ENCODE results near the gene HSP90AB1. TPM values are rescaled to one million over a fixed set of nuclear protein-coding genes. Genes with fewer than 3 reads are reported as not detected.

Gene HSP90AB1
- total RNA-seq, 1 donor from 2014 or later, result 914 TPM

- H3K9ac ChIP-seq (ENCODE audit: low read length), result peak overlapping the region; percentile 83
- Mint-ChIP-seq H3K27me3 (ENCODE audit: low read depth, unreplicated experiment) (peaks cover 18% of the 10 kb centered on the region), H3K4me1 (ENCODE audit: low read depth, unreplicated experiment) (peaks cover 23% of the 10 kb centered on the region), H3K36me3 (ENCODE audit: low read depth, unreplicated experiment) (no peaks in the 10 kb centered on the region), H3K4me3 (ENCODE audit: unreplicated experiment) (peak overlapping the region; percentile 95), H3K9me3 (ENCODE audit: unreplicated experiment) (no peaks in the 10 kb centered on the region), H3K27ac (ENCODE audit: unreplicated experiment) (peak overlapping the region; percentile 93)
- DNase-seq (ENCODE audit: low read depth), result no peak
- H2AFZ ChIP-seq (ENCODE audit: low read depth, low read length), result peak overlapping the region; percentile 87
- H3K9me3 ChIP-seq (ENCODE audit: insufficient read depth, low read depth, low read length), result no peaks in the 10 kb centered on the region
- peaks cover 3% of the 10 kb centered on the region for H3K36me3 ChIP-seq (ENCODE audit: insufficient read depth, low read length)
- peak overlapping the region; percentile 64 for H3K27ac ChIP-seq (ENCODE audit: low read depth, low read length)
- H4K20me1 ChIP-seq (ENCODE audit: insufficient read depth, low read length), result peaks cover 34% of the 10 kb centered on the region
- peaks cover 20% of the 10 kb centered on the region for H3K4me1 ChIP-seq (ENCODE audit: insufficient read depth, low read length)
- no peak for FAIRE-seq
- H3K27me3 ChIP-seq (ENCODE audit: insufficient read depth, low read length), result peaks cover 13% of the 10 kb centered on the region
- peaks cover 15% of the 10 kb centered on the region for H3K79me2 ChIP-seq (ENCODE audit: insufficient read depth, low read length)
- H3K4me2 ChIP-seq (ENCODE audit: low read length), result peak overlapping the region; percentile 93
- peak overlapping the region; percentile 71 for H3K4me3 ChIP-seq (ENCODE audit: insufficient read depth, low read depth, low read length)
- TF ChIP-seq CTCF (IDR thresholded peaks at IDR 0.05; ENCODE audit: insufficient read depth, low read depth, low read length) (no peak), EZH2 (IDR thresholded peaks at IDR 0.05; ENCODE audit: insufficient read depth, low read length) (no peak)
Observed at GRCh38 chr6:44264154-44265006, 17.5 kb downstream of the HSP90AB1 start.

- no peak for FAIRE-seq
- H3K27me3 Mint-ChIP-seq (ENCODE audit: low read depth, unreplicated experiment), result peaks cover 26% of the 10 kb centered on the region
Observed at GRCh38 chr6:44265007-44265721, 18.3 kb downstream of the HSP90AB1 start, which contains the start of gene NFKBIE. Gene NFKBIE, minus strand, starts transcription at chr6:44265551. Its CDS starts 205 bp downstream, at chr6:44265346.

More at GRCh38 chr6:44265007-44265721, 18.3 kb downstream of the HSP90AB1 start, which contains the start of gene NFKBIE:
- peak within 1 kb of the TSS; percentile 93 for H3K4me2 ChIP-seq (ENCODE audit: low read length)
- no peaks in the 10 kb centered on the region for H3K9me3 ChIP-seq (ENCODE audit: insufficient read depth, low read depth, low read length)
- H3K9me3 Mint-ChIP-seq (ENCODE audit: unreplicated experiment), result no peaks in the 10 kb centered on the region
- no peaks in the 10 kb centered on the region for H3K36me3 ChIP-seq (ENCODE audit: insufficient read depth, low read length)
- TF ChIP-seq EZH2 (IDR thresholded peaks at IDR 0.05; ENCODE audit: insufficient read depth, low read length) (no peak), CTCF (IDR thresholded peaks at IDR 0.05; ENCODE audit: insufficient read depth, low read depth, low read length) (no peak)
- peak; percentile 83 for DNase-seq (ENCODE audit: low read depth)
- H3K27ac Mint-ChIP-seq (ENCODE audit: unreplicated experiment), result peak within 1 kb of the TSS; percentile 93
- H3K27ac ChIP-seq (ENCODE audit: low read depth, low read length), result peak within 1 kb of the TSS; percentile 64
- peak within 1 kb of the TSS; percentile 87 for H2AFZ ChIP-seq (ENCODE audit: low read depth, low read length)
- peak within 1 kb of the TSS; percentile 71 for H3K4me3 ChIP-seq (ENCODE audit: insufficient read depth, low read depth, low read length)
- H3K4me1 Mint-ChIP-seq (ENCODE audit: low read depth, unreplicated experiment), result peaks cover 23% of the 10 kb centered on the region
- peaks cover 34% of the 10 kb centered on the region for H4K20me1 ChIP-seq (ENCODE audit: insufficient read depth, low read length)
- H3K27me3 ChIP-seq (ENCODE audit: insufficient read depth, low read length), result peaks cover 21% of the 10 kb centered on the region
- H3K4me3 Mint-ChIP-seq (ENCODE audit: unreplicated experiment), result peak within 1 kb of the TSS; percentile 95
- H3K4me1 ChIP-seq (ENCODE audit: insufficient read depth, low read length), result peaks cover 20% of the 10 kb centered on the region
- peak within 1 kb of the TSS; percentile 83 for H3K9ac ChIP-seq (ENCODE audit: low read length)
- H3K36me3 Mint-ChIP-seq (ENCODE audit: low read depth, unreplicated experiment), result no peaks in the 10 kb centered on the region
- peaks cover 15% of the 10 kb centered on the region for H3K79me2 ChIP-seq (ENCODE audit: insufficient read depth, low read length)

Measured in astrocyte (in vitro differentiated cells and primary cell).